HG03342 (cell line): Measurements from ENCODE around the gene SLC35F2.
"Not testable (repeated sequence)": the region's sequence is repeated elsewhere in the genome, so short reads cannot be mapped to it uniquely, and the experiment has no call there.

Experiments used
- ATAC-seq: cut with Tn5 transposase; IDR thresholded peaks from one replicate; pipeline ENCODE4 v1.9.1; 2021; ENCODE audit warnings: mild to moderate bottlenecking, moderate library complexity; ENCODE audit not compliant: unreplicated experiment

SLC35F2 gene

GRCh38 chr11:107842412-107843100, 16.0 kb downstream of the SLC35F2 start:
- no peak for ATAC-seq

- no peak for ATAC-seq
Observed at GRCh38 chr11:107840129-107840484, 18.5 kb downstream of the SLC35F2 start.

DNA sequence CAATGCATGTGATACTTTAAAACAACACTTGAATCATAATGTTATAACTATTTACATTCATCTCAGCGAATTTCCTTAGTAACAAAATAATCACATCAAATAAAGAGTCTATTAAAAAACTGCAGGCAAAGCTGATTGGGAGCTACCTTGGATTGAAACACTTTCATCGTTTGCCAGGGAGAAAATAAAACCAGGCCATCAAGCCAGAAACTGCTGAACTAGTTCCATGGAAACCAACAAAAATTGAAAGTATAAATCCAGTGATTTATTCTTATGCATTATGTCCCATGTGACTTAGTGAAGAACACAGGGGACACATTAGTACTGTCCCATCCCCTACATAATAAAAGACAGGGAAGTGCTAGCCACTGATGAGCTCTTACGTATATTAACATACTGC, 21.7 kb downstream of the SLC35F2 start:
- ATAC-seq: no peak

DNA sequence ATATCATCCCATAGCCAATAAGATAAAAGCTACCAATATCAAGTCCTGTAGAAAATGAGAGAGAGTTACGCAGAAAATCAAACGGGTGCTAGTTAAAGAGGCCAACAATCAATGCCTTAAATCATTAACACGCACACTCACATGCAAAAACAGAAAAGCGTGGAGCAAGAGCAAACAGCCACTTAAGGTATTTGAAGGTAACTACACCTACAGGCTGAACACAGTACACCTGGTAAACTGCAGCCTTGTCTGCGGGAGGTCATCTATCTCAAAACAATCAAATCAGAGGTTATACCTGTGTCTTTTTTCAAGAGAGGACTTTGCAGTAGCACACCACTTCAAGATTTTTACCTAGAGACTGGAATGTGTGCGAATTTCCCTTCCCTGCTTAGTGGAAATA, 23.6 kb downstream of the SLC35F2 start:
- no peak for ATAC-seq

GRCh38 chr11:107833926-107834325, 24.7 kb downstream of the SLC35F2 start:
- ATAC-seq: not testable (repeated sequence)

GRCh38 chr11:107830915-107831540, 27.6 kb downstream of the SLC35F2 start:
- ATAC-seq: no peak

GRCh38 chr11:107827041-107827440, 31.5 kb downstream of the SLC35F2 start:
- no peak for ATAC-seq

DNA sequence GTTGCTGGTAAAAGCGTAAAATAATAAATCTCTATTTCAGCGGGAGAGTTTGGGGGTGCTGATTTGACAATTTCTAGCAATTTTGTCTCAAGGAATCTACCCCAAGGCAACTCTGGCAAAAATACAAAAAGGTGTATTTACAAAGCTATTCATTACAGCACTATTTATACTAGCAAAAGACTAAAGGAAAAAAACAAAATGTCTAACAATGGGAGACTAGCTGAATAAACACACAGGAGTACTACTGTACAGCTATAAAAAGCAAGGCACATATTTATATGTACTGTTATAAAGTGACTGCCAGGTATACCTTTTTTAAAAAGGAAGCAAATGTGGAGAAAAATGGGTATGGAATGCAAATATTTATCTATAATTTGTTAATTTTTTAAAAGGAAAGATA, 32.7 kb downstream of the SLC35F2 start:
- ATAC-seq: no peak

- no peak for ATAC-seq
Observed at GRCh38 chr11:107824668-107825369, 33.8 kb downstream of the SLC35F2 start.

DNA sequence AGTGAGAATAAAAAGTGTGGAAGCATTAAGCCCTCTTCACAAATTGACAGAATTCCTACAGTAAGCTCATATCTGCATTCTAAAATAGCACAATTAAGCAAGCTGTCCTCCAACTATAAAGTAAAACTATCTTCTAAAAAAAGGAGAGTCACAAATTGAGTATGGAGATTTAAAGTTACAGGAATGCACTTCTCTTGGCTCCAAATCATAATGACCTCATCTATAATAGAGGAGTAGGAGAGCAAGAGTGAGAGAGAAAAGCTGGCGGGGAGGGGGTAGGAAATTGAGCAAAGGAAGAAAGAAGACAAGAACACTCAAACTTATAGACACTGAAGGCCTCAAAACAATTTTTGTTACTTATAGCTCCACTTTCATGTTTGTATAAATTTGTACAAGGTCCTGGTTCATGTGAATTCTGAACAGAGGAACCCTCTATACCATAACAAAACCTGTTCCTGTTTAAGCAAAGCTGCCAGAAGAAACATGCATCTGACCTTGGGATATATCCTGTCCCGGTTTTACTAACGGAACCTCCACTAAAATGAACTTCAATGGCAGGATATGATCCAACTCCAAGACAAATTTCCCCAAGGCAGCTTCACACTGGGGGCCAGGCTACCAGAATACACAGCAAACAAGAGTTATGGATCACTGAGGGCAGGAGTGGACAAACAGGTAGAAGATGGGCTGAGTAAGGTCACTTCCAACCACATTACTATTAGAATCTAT, 37.2 kb downstream of the SLC35F2 start:
- no peak for ATAC-seq

DNA sequence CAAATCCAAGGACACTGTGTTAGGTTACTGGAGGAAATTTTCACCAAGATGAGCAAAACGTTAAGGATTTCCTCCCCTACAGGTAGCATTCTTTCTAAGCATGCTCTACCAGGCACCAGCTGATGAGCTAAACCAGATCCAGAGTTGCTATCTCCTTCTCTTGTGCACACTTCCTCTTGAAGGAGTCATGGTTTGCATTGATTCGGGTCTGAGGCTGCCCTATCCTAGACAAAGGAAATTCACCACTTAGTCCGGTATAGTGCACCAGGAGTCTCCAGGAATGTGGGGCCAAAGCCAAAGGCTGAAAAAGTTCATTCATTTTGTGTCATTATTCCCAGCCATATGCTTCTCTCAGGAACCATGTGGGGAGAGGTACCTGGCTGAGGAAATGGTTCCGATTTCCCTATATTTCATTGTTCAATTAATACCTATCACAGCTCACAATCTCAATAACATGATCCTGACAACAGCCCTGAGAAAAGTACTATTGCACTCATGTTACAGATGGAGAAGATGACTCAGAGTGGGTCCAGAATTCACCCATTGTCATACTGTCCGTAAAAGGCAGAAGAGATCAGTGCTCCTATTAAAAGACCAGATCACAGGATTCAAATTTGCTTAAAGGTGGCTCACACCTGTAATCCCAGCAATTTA, 39.1 kb downstream of the SLC35F2 start:
- no peak for ATAC-seq

DNA sequence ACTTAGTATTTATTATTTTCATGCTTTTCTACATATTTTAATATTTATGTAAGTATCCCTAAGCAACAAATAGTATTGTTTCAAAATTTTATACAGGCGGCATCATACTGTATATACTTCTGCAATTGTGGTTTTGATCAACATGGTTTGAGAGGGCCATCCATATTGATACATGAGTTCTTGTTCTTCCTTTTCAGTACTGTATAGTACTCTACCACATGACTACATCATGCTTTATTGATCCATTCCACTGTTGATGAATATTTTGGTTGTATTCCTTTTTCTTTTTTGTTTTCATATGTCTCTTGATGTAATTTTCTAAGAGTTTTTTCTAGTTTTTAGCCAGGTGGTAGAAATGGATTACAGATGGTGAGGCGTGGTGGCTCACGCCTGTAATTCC, 40.1 kb downstream of the SLC35F2 start:
- no peak for ATAC-seq

- ATAC-seq: no peak
Observed at GRCh38 chr11:107816028-107816427, 42.6 kb downstream of the SLC35F2 start.

DNA sequence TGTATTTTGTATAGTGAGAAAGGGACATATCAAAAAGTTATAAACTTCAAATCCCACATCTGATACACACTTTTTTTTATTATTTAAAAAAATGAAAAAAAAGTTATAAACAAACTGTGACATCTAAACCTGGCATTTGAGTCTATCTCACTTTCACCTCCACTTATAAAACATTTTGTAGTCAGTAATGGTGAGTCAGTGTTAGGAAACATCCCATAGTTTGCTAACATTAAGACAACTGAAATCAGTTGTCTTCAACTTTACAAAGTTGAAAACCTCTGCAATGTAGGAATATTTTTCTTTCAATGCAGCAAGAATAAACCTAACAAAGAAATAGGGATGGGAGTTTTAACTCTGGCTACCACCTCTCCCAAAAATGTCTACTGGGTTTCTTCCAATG, 47.7 kb downstream of the SLC35F2 start:
- no peak for ATAC-seq

- no peak for ATAC-seq
Observed at GRCh38 chr11:107808521-107808920, 50.1 kb downstream of the SLC35F2 start.

DNA sequence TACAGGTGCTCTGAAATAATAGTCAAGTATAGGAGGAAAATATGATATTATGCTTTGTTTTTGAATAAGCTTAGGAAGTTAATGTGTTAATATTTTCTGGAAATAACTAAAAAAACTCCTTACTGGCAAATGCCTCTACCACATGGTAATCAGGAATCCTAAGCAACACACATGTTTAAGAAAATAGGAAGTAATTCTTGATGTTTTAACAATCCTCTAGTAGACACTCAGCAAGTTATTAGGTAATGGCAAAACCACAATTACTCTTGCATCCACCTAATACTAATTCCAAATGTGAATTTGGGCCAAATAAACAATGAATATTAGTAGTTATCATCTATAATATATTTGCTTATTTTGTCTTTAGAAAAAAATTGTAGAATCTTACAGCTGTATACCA, 53.6 kb downstream of the SLC35F2 start:
- ATAC-seq: no peak

- ATAC-seq: no peak
Observed at GRCh38 chr11:107804211-107804610, 54.4 kb downstream of the SLC35F2 start.

- ATAC-seq: no peak
Observed at GRCh38 chr11:107801641-107802040, 56.9 kb downstream of the SLC35F2 start.

DNA sequence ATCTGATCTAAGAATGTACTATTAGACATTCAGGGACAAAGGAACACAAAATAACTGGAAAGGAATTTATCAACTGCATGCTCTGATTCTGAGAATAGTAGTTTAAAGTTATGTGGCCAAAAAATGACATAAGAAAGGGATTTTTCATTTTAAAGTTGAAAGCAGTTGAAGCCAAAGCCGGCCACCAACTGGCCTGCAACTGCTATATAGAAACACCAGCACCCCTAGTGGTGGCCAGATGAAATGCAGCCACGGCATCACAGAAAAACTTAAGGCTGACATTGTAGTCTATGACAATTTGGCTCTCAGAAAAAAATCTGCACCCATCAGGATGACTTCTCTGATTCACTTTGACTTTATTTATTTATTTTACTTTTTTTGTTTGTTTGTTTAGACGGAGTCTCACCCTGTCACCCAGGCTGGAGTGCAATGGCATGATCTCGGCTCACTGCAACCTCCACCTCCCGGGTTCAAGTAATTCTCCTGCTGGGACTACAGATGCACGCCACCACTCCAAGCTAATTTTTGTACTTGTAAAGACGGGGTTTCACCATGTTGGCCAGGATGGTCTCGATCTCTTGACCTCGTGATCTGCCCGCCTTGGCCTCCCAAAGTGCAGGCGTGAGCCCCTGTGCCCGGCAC, 59.2 kb downstream of the SLC35F2 start:
- ATAC-seq: peak; percentile 94

GRCh38 chr11:107792049-107792443, 66.5 kb downstream of the SLC35F2 start:
- ATAC-seq: no peak
